Vagina (tissue), 2 donors: ENCODE results near the gene TANGO6.

Experiments used
- CTCF ChIP-seq, 3 experiments: fragments of 450-650 bp in 2 of 3; fragments of 200-600 bp in 1 of 3; sonication (generic) in 1 of 3; IDR thresholded peaks; one replicate each; pipeline ENCODE4 v1.5.1; 2017 to 2019; ENCODE audit warnings: antibody characterized with exemption in 3 of 3, mild to moderate bottlenecking in 2 of 3, moderate library complexity in 2 of 3
- POLR2A ChIP-seq, 2 donors: fragments of 450-650 bp; IDR thresholded peaks; one replicate each; pipeline ENCODE4 v1.6.1; 2017; ENCODE audit warnings: antibody characterized with exemption in 2 of 2, mild to moderate bottlenecking in 2 of 2, moderate library complexity in 2 of 2
- POLR2AphosphoS5 ChIP-seq, 2 donors: sonication (generic); formaldehyde crosslinking; IDR thresholded peaks; one replicate each; pipeline ENCODE4 v1.9.0; 2017; ENCODE audit warnings: antibody characterized with exemption in 2 of 2, mild to moderate bottlenecking in 2 of 2, low read depth in 1 of 2; ENCODE audit not compliant: insufficient read depth in 1 of 2

GRCh38 chr16:68994324-68994723 lies 151.0 kb downstream of the TANGO6 start:
- TF ChIP-seq POLR2A (IDR thresholded peaks at IDR 0.05) (no peak), CTCF (IDR thresholded peaks at IDR 0.05) (no peak), POLR2AphosphoS5 (IDR thresholded peaks at IDR 0.05; ENCODE audit: insufficient read depth in 1 of 2, low read depth in 1 of 2) (no peak)
